Vagina (tissue), 2 donors: ENCODE results near the gene GLI1. TPM values are rescaled to one million over a fixed set of nuclear protein-coding genes. Genes with fewer than 3 reads are reported as not detected.

Experiments
- DNase-seq, 2 donors: peaks; one replicate each; pipeline ENCODE4 v3.0.0-alpha.2; 2017; ENCODE audit errors: extremely low spot score in 2 of 2
- H3K27ac ChIP-seq: fragments of 200-600 bp; sonication (generic); one replicate; pipeline ENCODE4 v1.5.1; 2019
- H3K27me3 ChIP-seq: fragments of 200-600 bp; sonication (generic); one replicate; pipeline ENCODE4 v1.5.1; 2019
- H3K36me3 ChIP-seq, 2 donors: fragments of 200-600 bp; sonication (generic); one replicate each; pipeline ENCODE4 v1.5.1; 2017 to 2019
- H3K4me1 ChIP-seq: fragments of 200-600 bp; sonication (generic); one replicate; pipeline ENCODE4 v1.5.1; 2019
- H3K4me3 ChIP-seq, 2 donors: fragments of 200-600 bp; sonication (generic); 1 replicate in 1 of 2; 2 replicates in 1 of 2; pipeline ENCODE4 v1.5.1; 2016 to 2019
- H3K9me3 ChIP-seq: fragments of 200-600 bp; sonication (generic); one replicate; pipeline ENCODE4 v1.5.1; 2019
- CTCF ChIP-seq, 3 experiments: fragments of 450-650 bp in 2 of 3; fragments of 200-600 bp in 1 of 3; sonication (generic) in 1 of 3; IDR thresholded peaks; one replicate each; pipeline ENCODE4 v1.5.1; 2017 to 2019; ENCODE audit warnings: antibody characterized with exemption in 3 of 3, mild to moderate bottlenecking in 2 of 3, moderate library complexity in 2 of 3
- POLR2A ChIP-seq, 2 donors: fragments of 450-650 bp; IDR thresholded peaks; one replicate each; pipeline ENCODE4 v1.6.1; 2017; ENCODE audit warnings: antibody characterized with exemption in 2 of 2, mild to moderate bottlenecking in 2 of 2, moderate library complexity in 2 of 2
- POLR2AphosphoS5 ChIP-seq, 2 donors: sonication (generic); formaldehyde crosslinking; IDR thresholded peaks; one replicate each; pipeline ENCODE4 v1.9.0; 2017; ENCODE audit warnings: antibody characterized with exemption in 2 of 2, mild to moderate bottlenecking in 2 of 2, low read depth in 1 of 2; ENCODE audit not compliant: insufficient read depth in 1 of 2
- intact Hi-C: fragments of 100-400 bp; cut with DNase I; formaldehyde crosslinking; loops from one replicate; pipeline ENCODE4 v1.15.1; 2023
- total RNA-seq: library from RNA; depleted of rRNA; stranded (reverse); fragments of >200 nt; gene quantifications from one replicate; pipeline ENCODE4 v1.2.3, GENCODE V29; 2016

GLI1 gene
- total RNA-seq, 1 donor from 2014 or later: 0.25 TPM

- Histone ChIP-seq H3K27ac (no peak overlapping the region), H3K4me3 (no peak overlapping the region), H3K36me3 (no peaks in the 10 kb centered on the region), H3K27me3 (no peaks in the 10 kb centered on the region), H3K4me1 (peaks cover 21% of the 10 kb centered on the region), H3K9me3 (no peaks in the 10 kb centered on the region)
- intact Hi-C loops: loop anchor here (10.0 kb wide), 1 partner anchor 152 kb away; no protein-coding TSS in a partner anchor
- TF ChIP-seq POLR2A (IDR thresholded peaks at IDR 0.05) (no peak), CTCF (IDR thresholded peaks at IDR 0.05) (no peak), POLR2AphosphoS5 (IDR thresholded peaks at IDR 0.05; ENCODE audit: insufficient read depth in 1 of 2, low read depth in 1 of 2) (no peak)
- DNase-seq: no peak
These were observed 2.7 kb upstream of the GLI1 start for GRCh38 chr12:57456737-57457490.

GRCh38 chr12:57458665-57459054 is 925 bp upstream of the GLI1 start:
- no peaks in the 10 kb centered on the region for H3K9me3 ChIP-seq
- DNase-seq: no peak
- peak overlapping the region; percentile 60 to 72 for H3K4me3 ChIP-seq
- H3K4me1 ChIP-seq: peaks cover 31% of the 10 kb centered on the region
- no peak for TF ChIP-seq CTCF (IDR thresholded peaks at IDR 0.05)
- no peak for TF ChIP-seq POLR2A (IDR thresholded peaks at IDR 0.05)
- no peak for TF ChIP-seq POLR2AphosphoS5 (IDR thresholded peaks at IDR 0.05; ENCODE audit: insufficient read depth in 1 of 2, low read depth in 1 of 2)
- intact Hi-C loops: loop anchor here (10.0 kb wide), 1 partner anchor 154 kb away; no protein-coding TSS in a partner anchor
- H3K36me3 ChIP-seq: no peaks in the 10 kb centered on the region
- peak overlapping the region; percentile 89 for H3K27ac ChIP-seq
- no peaks in the 10 kb centered on the region for H3K27me3 ChIP-seq

- Histone ChIP-seq H3K36me3 (no peaks in the 10 kb centered on the region), H3K4me1 (peaks cover 31% of the 10 kb centered on the region), H3K27ac (peak overlapping the region; percentile 89), H3K9me3 (no peaks in the 10 kb centered on the region), H3K4me3 (peak overlapping the region; percentile 60 to 72), H3K27me3 (no peaks in the 10 kb centered on the region)
- no peak for DNase-seq
- peak in 1 of 2 donors; percentile 33 for TF ChIP-seq POLR2A (IDR thresholded peaks at IDR 0.05)
- peak; percentile 66 to 73 for TF ChIP-seq POLR2AphosphoS5 (IDR thresholded peaks at IDR 0.05; ENCODE audit: insufficient read depth in 1 of 2, low read depth in 1 of 2)
- peak; percentile 96 to 99 (median 98) for TF ChIP-seq CTCF (IDR thresholded peaks at IDR 0.05)
- intact Hi-C loops: loop anchor here (10.0 kb wide), 1 partner anchor 154 kb away; no protein-coding TSS in a partner anchor
These were observed 383 bp upstream of the GLI1 start for GRCh38 chr12:57459055-57459749.

- no peak for TF ChIP-seq POLR2AphosphoS5 (IDR thresholded peaks at IDR 0.05; ENCODE audit: insufficient read depth in 1 of 2, low read depth in 1 of 2)
- no peak for TF ChIP-seq POLR2A (IDR thresholded peaks at IDR 0.05)
- no peak for TF ChIP-seq CTCF (IDR thresholded peaks at IDR 0.05)
- H3K4me1 ChIP-seq: peaks cover 31% of the 10 kb centered on the region
These were observed 841 bp downstream of the GLI1 start for GRCh38 chr12:57460468-57460784.

More at GRCh38 chr12:57460468-57460784, 841 bp downstream of the GLI1 start:
- Histone ChIP-seq H3K27me3 (no peaks in the 10 kb centered on the region), H3K4me3 (peak overlapping the region; percentile 60 to 72), H3K36me3 (no peaks in the 10 kb centered on the region), H3K27ac (peak overlapping the region; percentile 89), H3K9me3 (no peaks in the 10 kb centered on the region)
- no peak for DNase-seq
- intact Hi-C loops: no loop called here
